Iris pigment epithelial cell (primary cell): ENCODE data around the gene GLT6D1.

Experiments
- DNase-seq: peaks from one replicate; pipeline ENCODE4 v3.0.0-alpha.2; 2011; ENCODE audit warnings: low read depth

Gene GLT6D1

DNA sequence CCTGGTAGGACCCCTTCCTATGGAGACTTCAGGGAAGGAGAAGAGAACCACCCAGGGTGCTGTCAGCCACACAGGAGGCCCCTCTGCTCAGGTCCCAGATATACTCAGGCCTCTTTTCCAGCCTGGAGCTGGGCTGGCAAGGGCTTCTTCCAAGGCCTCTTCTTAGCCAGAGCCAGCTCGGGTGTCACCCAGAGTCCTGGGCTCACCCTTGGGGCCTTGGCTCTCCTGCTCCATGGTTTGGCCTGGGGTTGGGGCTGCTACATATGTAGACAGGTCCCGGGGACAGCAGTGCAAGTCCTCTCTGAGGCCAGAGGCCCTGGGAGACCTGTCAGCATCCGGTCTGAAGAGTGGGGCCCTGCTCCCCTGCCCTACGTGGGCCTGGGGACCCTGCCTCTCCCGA, 55.0 kb downstream of the GLT6D1 start:
- no peak for DNase-seq

GRCh38 chr9:135583688-135584011, 55.7 kb downstream of the GLT6D1 start:
- no peak for DNase-seq

- DNase-seq, result no peak
Observed at GRCh38 chr9:135582966-135583687, 56.2 kb downstream of the GLT6D1 start.

- DNase-seq, result no peak
Observed at GRCh38 chr9:135582541-135582940, 56.8 kb downstream of the GLT6D1 start.

DNA sequence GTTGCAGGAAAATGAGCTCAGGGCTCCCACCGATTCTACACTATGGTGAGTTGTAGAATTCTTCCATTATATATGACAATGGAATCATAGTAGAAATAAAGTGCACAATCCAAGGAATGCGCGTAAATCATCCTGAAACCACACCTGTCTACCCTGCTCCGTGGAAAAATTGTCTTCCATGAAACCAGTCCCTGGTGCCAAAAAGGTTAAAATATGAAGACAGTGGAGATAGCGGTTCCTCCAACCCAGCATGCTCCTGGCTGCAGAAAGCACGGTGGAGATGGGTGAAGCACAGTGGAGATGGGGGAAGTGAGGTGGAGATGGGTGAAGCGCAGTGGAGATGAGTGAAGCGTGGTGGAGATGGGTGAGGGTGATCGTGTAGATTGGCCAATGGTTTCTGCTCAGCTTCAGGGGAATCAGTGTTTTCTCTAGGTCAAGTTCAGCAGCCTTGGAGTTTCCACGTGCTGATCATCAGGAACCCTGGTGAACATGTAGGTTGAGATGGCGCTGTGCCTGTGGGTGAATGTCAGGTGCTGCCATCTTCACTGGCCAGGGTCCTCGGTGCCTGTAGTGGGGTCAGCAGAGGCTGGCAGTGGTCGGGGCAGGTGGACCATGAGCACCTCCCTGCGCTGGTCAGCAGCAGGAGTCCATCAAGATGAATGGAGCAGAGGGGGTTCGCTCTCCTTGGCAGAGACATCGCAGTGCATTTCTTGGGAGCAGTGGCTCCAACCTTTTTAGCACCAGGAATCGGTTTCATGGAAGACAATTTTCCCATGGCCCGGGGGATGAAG, 57.5 kb downstream of the GLT6D1 start:
- no peak for DNase-seq

DNA sequence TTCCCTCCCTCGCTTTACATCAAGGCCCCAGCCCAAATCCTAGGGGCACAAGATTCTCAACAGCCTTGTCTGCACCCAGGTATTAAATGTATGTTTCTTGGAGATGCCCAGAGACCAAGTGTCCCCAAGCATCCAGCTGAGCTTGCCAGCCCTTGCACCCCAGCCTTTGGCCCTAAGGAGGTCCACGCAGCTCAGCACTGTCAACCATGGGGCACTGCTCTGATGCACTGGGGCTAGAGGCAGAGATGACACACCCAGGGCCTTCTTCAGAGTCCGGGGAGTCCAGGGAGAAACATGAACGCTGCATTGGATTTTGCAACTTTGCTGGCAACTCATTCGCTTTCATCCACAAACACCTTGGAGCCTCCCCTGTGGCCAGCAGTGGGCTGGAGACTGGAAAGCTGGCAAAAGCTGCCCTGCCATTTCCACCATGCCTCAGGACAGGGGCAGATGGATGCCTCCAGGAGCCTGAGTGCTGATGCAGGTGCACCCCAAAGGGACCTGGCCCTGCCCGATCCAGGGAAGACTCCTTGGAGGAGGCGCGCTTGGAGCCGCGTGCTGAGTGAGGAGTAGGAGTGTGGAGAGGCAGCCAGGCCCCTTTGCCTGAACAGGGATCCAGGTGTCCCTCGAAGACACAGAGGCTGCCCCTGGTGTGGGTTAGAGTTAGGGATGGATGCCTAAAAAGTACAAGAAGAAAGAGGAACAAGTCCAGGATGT, 58.5 kb downstream of the GLT6D1 start:
- no peak for DNase-seq

- no peak for DNase-seq
Observed at GRCh38 chr9:135579889-135580660, 59.3 kb downstream of the GLT6D1 start.

DNA sequence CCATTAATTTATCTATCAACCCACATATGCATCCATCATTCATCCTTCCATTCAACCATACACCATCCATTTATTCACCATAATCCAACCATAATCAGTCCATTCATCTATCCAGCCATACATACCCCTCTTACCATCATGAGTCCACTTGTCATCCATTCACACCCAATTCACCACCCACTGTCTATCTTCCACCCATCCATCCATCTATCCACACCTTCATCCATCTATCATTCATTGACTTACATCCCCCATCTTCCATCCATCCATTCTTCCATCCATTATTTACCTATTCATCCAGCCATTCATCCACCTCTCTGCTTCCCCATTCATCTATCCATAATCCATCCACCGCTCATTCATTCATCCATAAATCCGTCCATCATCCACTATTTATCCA, 60.0 kb downstream of the GLT6D1 start:
- DNase-seq, result no peak

- no peak for DNase-seq
Observed at GRCh38 chr9:135577256-135577655, 62.1 kb downstream of the GLT6D1 start.

- no peak for DNase-seq
Observed at GRCh38 chr9:135575995-135576631, 63.2 kb downstream of the GLT6D1 start.

DNA sequence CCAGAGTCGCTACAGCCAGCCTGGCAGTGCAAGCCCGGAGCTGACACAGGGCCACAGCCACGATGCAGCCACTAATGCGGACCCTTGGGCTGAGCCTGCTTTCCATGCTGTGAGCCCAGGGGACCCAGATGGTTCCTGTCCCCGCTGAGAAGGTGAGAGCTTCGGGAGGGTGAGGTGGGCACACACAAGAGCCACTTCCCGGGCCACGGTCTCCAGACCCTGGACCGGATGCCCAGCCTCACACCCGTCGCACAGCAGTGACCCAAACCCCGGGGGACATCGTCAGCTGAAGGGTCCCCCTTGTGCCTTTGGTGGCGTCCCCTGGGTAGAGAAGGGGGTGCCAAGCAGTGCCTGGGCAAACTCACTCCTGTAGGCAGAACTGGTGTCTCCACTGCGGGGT, 64.4 kb downstream of the GLT6D1 start:
- no peak for DNase-seq

DNA sequence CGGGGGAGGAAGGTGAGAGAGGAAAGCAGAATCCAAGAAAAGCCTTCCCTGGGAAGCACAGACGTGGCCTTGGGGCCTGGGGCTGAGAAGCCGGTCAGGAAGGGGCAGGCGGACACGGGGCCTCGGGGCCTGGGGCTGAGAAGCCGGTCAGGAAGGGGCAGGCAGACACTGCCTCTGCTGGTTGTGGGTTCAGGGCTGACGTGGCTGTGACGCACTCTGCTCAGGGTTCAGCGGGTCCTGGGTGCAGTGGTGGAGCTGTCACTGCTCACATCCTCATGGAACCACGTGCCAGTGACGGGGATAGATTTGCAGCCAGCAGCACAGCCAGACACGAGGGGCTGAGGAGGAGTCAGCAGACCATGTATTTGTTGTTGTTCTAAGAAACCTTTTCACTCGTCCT, 65.0 kb downstream of the GLT6D1 start:
- no peak for DNase-seq
